Measurements from ENCODE around the gene CCDC138. TPM values are rescaled to one million over a fixed set of nuclear protein-coding genes. Genes with fewer than 3 reads are reported as not detected.
A peak's percentile ranks its signal among the peaks of the same experiment; 100 is the strongest.
"Not testable (repeated sequence)": the region's sequence is repeated elsewhere in the genome, so short reads cannot be mapped to it uniquely, and the experiment has no call there.

Gene CCDC138, protein sequence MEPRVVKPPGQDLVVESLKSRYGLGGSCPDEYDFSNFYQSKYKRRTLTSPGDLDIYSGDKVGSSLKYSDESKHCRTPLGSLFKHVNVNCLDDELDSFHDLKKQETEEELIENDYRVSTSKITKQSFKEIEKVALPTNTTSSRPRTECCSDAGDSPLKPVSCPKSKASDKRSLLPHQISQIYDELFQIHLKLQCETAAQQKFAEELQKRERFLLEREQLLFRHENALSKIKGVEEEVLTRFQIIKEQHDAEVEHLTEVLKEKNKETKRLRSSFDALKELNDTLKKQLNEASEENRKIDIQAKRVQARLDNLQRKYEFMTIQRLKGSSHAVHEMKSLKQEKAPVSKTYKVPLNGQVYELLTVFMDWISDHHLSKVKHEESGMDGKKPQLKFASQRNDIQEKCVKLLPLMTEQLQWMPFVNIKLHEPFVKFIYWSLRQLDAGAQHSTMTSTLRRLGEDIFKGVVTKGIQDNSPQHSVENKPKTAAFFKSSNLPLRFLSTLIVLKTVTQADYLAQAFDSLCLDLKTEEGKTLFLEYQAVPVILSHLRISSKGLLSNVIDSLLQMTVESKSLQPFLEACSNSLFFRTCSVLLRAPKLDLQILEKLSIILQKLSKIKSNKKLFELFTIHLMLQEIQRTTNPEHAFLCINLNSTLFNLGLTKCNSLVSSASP
- total RNA-seq (2014; rRNA removed; shearing (Covaris generic)), result 28.1 and 28.9 TPM in 2 replicates
- 21.5 and 25.1 TPM in 2 replicates for total RNA-seq (2022)
- percentile 85 among the genes with signal in this experiment for Bru-seq, nascent RNA
- percentile 87 among the genes with signal in this experiment for BruChase-seq, experiment 1, labeled RNA remaining after a 6-hour chase
- percentile 86 among the genes with signal in this experiment for BruChase-seq, experiment 2, labeled RNA remaining after a 2-hour chase
- long read RNA-seq, transcript CCDC138-201 (15 exons, 2,383 nt), result major isoform, 10 of 46 reads
- long read RNA-seq, partial matches to known transcripts, result 3 of 46 reads
- long read RNA-seq, other reads (novel, unspliced or antisense), result 29 of 46 reads

DNA sequence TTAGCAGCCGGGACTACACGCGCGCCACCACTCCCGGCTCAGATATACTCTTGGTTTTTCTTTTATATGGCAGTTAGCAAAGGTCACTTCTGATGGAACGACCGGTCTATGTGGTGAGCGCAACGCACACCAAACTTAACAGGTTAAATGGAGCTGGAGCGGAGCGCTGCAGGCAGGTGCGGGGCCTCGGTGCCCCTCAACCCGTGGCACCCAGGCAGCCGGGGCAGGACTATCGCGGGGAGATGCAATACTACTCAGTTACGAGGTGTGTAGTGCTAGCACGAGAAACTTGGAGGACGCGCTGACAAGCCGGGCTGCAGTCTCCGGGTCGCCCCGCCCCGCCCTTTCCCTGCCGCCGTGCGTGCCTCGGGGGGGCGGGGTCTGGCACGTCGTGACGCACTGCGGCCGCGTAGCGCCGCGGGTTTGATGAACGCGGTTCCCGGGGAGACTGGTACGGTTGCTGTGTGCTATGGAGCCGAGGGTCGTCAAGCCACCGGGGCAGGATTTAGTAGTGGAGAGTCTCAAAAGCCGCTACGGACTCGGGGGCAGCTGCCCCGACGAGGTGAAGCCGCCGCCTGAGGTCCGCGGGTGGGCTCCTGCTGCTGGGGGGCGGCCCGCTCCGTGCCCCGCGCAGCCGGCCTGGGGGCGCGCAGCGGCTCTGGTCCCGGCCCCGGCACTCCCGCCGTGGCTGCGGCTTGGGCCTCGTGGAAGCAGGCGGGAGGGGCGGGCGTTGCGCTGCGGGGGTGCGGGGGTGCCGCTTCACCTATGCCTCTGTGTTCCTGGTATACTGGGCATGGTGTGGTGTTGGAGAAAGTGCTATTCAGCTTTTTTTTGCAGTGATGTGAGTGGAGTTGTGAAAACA is at the start of gene CCDC138:
TSS of gene CCDC138 (plus strand) at position 418 of the 862 bp plus-strand sequence. CDS start at position 470, 52 bp downstream.
- ChIA-PET POLR2A (interaction anchor here (2.3 kb wide), 1 partner anchor 10 kb away, joined by 12 read pairs; no protein-coding TSS in a partner anchor), CTCF (ENCODE audit: unreplicated experiment) (no interaction called here)
- H3K4me2 ChIP-seq (ENCODE audit: low read length), result peak within 1 kb of the TSS; percentile 92
- peaks cover 63% of the 10 kb centered on the region for H3K36me3 ChIP-seq (ENCODE audit: insufficient read depth, low read length)
- peaks cover 8% of the 10 kb centered on the region for H3K4me1 ChIP-seq (ENCODE audit: insufficient read depth, low read length, poor library complexity, severe bottlenecking)
- H3K79me2 ChIP-seq (ENCODE audit: insufficient read depth, low read depth, low read length), result peaks cover 32% of the 10 kb centered on the region
- DNase-seq (ENCODE audit: low spot score), result peak; percentile 94
- no TSS peak for BruUV-seq (replicated peaks)
- H3K9me3 ChIP-seq (ENCODE audit: low read length), result no peaks in the 10 kb centered on the region
- intact Hi-C loops (cut with micrococcal nuclease; ENCODE audit: unreplicated experiment), result loop anchor here (5.0 kb wide), 1 partner anchor 164 kb away; no protein-coding TSS in a partner anchor
- H4K20me1 ChIP-seq (ENCODE audit: insufficient read depth, low read length), result no peaks in the 10 kb centered on the region; the same call in 1 of the 2 replicates
- H2AFZ ChIP-seq (ENCODE audit: low read length), result peak within 1 kb of the TSS; percentile 77
- TF ChIP-seq, protein P1, sequence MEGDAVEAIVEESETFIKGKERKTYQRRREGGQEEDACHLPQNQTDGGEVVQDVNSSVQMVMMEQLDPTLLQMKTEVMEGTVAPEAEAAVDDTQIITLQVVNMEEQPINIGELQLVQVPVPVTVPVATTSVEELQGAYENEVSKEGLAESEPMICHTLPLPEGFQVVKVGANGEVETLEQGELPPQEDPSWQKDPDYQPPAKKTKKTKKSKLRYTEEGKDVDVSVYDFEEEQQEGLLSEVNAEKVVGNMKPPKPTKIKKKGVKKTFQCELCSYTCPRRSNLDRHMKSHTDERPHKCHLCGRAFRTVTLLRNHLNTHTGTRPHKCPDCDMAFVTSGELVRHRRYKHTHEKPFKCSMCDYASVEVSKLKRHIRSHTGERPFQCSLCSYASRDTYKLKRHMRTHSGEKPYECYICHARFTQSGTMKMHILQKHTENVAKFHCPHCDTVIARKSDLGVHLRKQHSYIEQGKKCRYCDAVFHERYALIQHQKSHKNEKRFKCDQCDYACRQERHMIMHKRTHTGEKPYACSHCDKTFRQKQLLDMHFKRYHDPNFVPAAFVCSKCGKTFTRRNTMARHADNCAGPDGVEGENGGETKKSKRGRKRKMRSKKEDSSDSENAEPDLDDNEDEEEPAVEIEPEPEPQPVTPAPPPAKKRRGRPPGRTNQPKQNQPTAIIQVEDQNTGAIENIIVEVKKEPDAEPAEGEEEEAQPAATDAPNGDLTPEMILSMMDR (conservative IDR thresholded peaks at IDR 0.05; ENCODE audit: low read length), result 0 out of 2 replicates have a peak, but pooled peaks have one; percentile 14
- TF ChIP-seq EZH2phosphoT487 (IDR thresholded peaks at IDR 0.05; ENCODE audit: borderline replicate concordance, low read depth, low read length), result no peak
- no peaks in the 10 kb centered on the region for H3K9me2 ChIP-seq (ENCODE audit: insufficient read depth, low read length)
- peak within 1 kb of the TSS; percentile 86 for H3K4me3 ChIP-seq (ENCODE audit: low read depth, low read length, poor library complexity, severe bottlenecking)
- H3K27ac ChIP-seq (ENCODE audit: low read depth, low read length, poor library complexity, severe bottlenecking), result peak within 1 kb of the TSS; percentile 67

DNA sequence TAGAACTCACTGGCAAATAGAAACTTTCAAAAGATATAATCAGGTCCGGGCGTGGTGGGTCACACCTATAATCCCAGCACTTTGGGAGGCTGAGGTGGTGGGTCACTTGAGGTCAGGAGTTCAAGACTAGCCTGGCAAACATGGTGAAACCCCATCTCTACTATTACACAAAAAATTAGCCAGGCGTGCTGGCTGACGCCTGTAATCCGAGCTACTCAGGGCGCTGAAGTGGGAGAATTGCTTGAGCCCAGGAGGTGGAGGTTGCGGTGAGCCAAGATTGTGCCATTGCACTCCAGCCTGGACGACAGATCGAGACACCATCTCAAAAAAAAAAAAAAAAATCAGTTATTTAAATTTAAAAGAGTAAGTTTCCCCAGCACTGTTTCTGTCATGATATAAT is 28.6 kb upstream of the CCDC138 start:
- H3K9me3 ChIP-seq (ENCODE audit: low read length); H3K27ac ChIP-seq (ENCODE audit: low read depth, low read length, poor library complexity, severe bottlenecking); intact Hi-C loops (cut with micrococcal nuclease; ENCODE audit: unreplicated experiment); H3K79me2 ChIP-seq (ENCODE audit: insufficient read depth, low read depth, low read length); BruUV-seq (replicated peaks); H3K4me3 ChIP-seq (ENCODE audit: low read depth, low read length, poor library complexity, severe bottlenecking); DNase-seq (ENCODE audit: low spot score); H4K20me1 ChIP-seq (ENCODE audit: insufficient read depth, low read length); H2AFZ ChIP-seq (ENCODE audit: low read length); H3K4me1 ChIP-seq (ENCODE audit: insufficient read depth, low read length, poor library complexity, severe bottlenecking); CTCF ChIA-PET (ENCODE audit: unreplicated experiment); H3K4me2 ChIP-seq (ENCODE audit: low read length); H3K9me2 ChIP-seq (ENCODE audit: insufficient read depth, low read length): not testable (repeated sequence)
- POLR2A ChIA-PET, result interaction anchor here (0.7 kb wide), 1 partner anchor 143 kb away, joined by 5 read pairs; no protein-coding TSS in a partner anchor
- H3K36me3 ChIP-seq (ENCODE audit: insufficient read depth, low read length), result peaks cover 19% of the 10 kb centered on the region

DNA sequence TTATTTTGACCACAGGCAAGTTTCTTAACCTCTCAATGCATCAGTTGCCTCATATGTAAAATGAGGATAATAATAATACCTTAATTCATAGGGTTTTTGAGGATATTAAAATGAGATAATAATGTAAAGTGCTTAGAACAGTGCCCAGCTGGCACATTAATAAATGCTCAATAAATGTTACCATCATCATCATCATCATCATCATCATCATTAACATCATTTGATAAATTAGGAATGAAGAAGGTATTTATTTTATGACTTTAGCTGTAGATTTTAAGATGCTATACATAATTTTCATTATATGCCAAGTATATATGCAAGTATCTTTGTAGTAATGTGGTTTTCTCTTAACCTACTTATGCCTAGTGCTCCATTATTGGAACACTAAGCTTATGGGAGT is 24.0 kb upstream of the CCDC138 start:
- H3K9me2 ChIP-seq (ENCODE audit: insufficient read depth, low read length); intact Hi-C loops (cut with micrococcal nuclease; ENCODE audit: unreplicated experiment); H2AFZ ChIP-seq (ENCODE audit: low read length); H4K20me1 ChIP-seq (ENCODE audit: insufficient read depth, low read length); H3K9me3 ChIP-seq (ENCODE audit: low read length); H3K4me3 ChIP-seq (ENCODE audit: low read depth, low read length, poor library complexity, severe bottlenecking); H3K4me2 ChIP-seq (ENCODE audit: low read length); BruUV-seq (replicated peaks); CTCF ChIA-PET (ENCODE audit: unreplicated experiment); DNase-seq (ENCODE audit: low spot score); H3K79me2 ChIP-seq (ENCODE audit: insufficient read depth, low read depth, low read length); H3K27ac ChIP-seq (ENCODE audit: low read depth, low read length, poor library complexity, severe bottlenecking); POLR2A ChIA-PET; H3K4me1 ChIP-seq (ENCODE audit: insufficient read depth, low read length, poor library complexity, severe bottlenecking): not testable (repeated sequence)
- peaks cover 49% of the 10 kb centered on the region for H3K36me3 ChIP-seq (ENCODE audit: insufficient read depth, low read length)

DNA sequence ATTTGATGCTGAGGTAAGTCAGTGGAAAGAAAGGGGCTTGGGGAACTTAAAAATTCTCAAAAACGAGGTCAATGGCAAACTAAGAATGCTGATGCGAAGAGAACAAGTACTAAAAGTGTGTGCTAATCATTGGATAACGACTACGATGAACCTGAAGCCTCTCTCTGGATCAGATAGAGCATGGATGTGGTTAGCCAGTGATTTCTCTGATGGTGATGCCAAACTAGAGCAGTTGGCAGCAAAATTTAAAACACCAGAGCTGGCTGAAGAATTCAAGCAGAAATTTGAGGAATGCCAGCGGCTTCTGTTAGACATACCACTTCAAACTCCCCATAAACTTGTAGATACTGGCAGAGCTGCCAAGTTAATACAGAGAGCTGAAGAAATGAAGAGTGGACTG is 19.9 kb upstream of the CCDC138 start:
- H3K9me3 ChIP-seq (ENCODE audit: low read length); CTCF ChIA-PET (ENCODE audit: unreplicated experiment); H3K4me1 ChIP-seq (ENCODE audit: insufficient read depth, low read length, poor library complexity, severe bottlenecking); H3K9me2 ChIP-seq (ENCODE audit: insufficient read depth, low read length); intact Hi-C loops (cut with micrococcal nuclease; ENCODE audit: unreplicated experiment); H3K4me2 ChIP-seq (ENCODE audit: low read length); H3K4me3 ChIP-seq (ENCODE audit: low read depth, low read length, poor library complexity, severe bottlenecking); H3K27ac ChIP-seq (ENCODE audit: low read depth, low read length, poor library complexity, severe bottlenecking); H4K20me1 ChIP-seq (ENCODE audit: insufficient read depth, low read length); POLR2A ChIA-PET; BruUV-seq (replicated peaks); DNase-seq (ENCODE audit: low spot score); H2AFZ ChIP-seq (ENCODE audit: low read length); H3K79me2 ChIP-seq (ENCODE audit: insufficient read depth, low read depth, low read length): not testable (repeated sequence)
- H3K36me3 ChIP-seq (ENCODE audit: insufficient read depth, low read length), result peaks cover 72% of the 10 kb centered on the region

DNA sequence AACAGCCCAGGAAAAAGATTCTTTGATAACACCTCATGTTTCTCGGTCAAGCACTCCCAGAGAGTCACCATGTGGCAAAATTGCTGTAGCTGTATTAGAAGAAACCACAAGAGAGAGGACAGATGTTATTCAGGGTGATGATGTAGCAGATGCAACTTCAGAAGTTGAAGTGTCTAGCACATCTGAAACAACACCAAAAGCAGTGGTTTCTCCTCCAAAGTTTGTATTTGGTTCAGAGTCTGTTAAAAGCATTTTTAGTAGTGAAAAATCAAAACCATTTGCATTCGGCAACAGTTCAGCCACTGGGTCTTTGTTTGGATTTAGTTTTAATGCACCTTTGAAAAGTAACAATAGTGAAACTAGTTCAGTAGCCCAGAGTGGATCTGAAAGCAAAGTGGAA is 18.7 kb upstream of the CCDC138 start:
- H3K4me2 ChIP-seq (ENCODE audit: low read length); H3K4me3 ChIP-seq (ENCODE audit: low read depth, low read length, poor library complexity, severe bottlenecking); H3K4me1 ChIP-seq (ENCODE audit: insufficient read depth, low read length, poor library complexity, severe bottlenecking); H3K9me3 ChIP-seq (ENCODE audit: low read length); H3K79me2 ChIP-seq (ENCODE audit: insufficient read depth, low read depth, low read length); H3K9me2 ChIP-seq (ENCODE audit: insufficient read depth, low read length); H3K27ac ChIP-seq (ENCODE audit: low read depth, low read length, poor library complexity, severe bottlenecking); BruUV-seq (replicated peaks); CTCF ChIA-PET (ENCODE audit: unreplicated experiment); DNase-seq (ENCODE audit: low spot score); POLR2A ChIA-PET; H4K20me1 ChIP-seq (ENCODE audit: insufficient read depth, low read length); intact Hi-C loops (cut with micrococcal nuclease; ENCODE audit: unreplicated experiment); H2AFZ ChIP-seq (ENCODE audit: low read length): not testable (repeated sequence)
- H3K36me3 ChIP-seq (ENCODE audit: insufficient read depth, low read length), result peaks cover 80% of the 10 kb centered on the region
